ENCODE results near the gene TSKS.
A peak's percentile ranks its signal among the peaks of the same experiment; 100 is the strongest.

Gene TSKS

GRCh38 chr19:49713236-49713845 lies 49.8 kb downstream of the TSKS start:
- no peak for FAIRE-seq

- no peak for FAIRE-seq
These were observed 50.7 kb downstream of the TSKS start for GRCh38 chr19:49712397-49712859.

GRCh38 chr19:49710372-49710951 lies 52.6 kb downstream of the TSKS start:
- FAIRE-seq: no peak

- FAIRE-seq: no peak
These were observed 57.2 kb downstream of the TSKS start for GRCh38 chr19:49705919-49706318.

- FAIRE-seq: no peak
These were observed 58.0 kb downstream of the TSKS start for GRCh38 chr19:49704888-49705642.

GRCh38 chr19:49701271-49701786 lies 61.8 kb downstream of the TSKS start:
- FAIRE-seq: no peak

GRCh38 chr19:49700563-49700962 lies 62.5 kb downstream of the TSKS start:
- FAIRE-seq: no peak

- no peak for FAIRE-seq
These were observed 63.7 kb downstream of the TSKS start for GRCh38 chr19:49699364-49699763.

- no peak for FAIRE-seq
These were observed 66.2 kb downstream of the TSKS start for GRCh38 chr19:49696865-49697264.

- FAIRE-seq: no peak
These were observed 67.0 kb downstream of the TSKS start for GRCh38 chr19:49696115-49696514.

- FAIRE-seq: no peak
These were observed 71.0 kb downstream of the TSKS start for GRCh38 chr19:49692147-49692506.

- no peak for FAIRE-seq
These were observed 71.6 kb downstream of the TSKS start for GRCh38 chr19:49691243-49692146.

- FAIRE-seq: peak; percentile 98
These were observed 72.4 kb downstream of the TSKS start, which contains the start of gene CPT1C for GRCh38 chr19:49690656-49691242. Gene CPT1C, plus strand, starts transcription at chr19:49691116. Its CDS starts 1,137 bp downstream, at chr19:49692253.

- FAIRE-seq: no peak
These were observed 72.9 kb downstream of the TSKS start for GRCh38 chr19:49690079-49690655.

Measured in G401.6 (cell line).